Measurements from ENCODE around the gene DOCK1.
A peak's percentile ranks its signal among the peaks of the same experiment; 100 is the strongest.

Gene DOCK1

GRCh38 chr10:127094984-127095383, 189.8 kb downstream of the DOCK1 start:
- DNase-seq = no peak

- no peak for DNase-seq
Observed at GRCh38 chr10:127100983-127101615, 195.9 kb downstream of the DOCK1 start.

GRCh38 chr10:127102176-127102575, 196.9 kb downstream of the DOCK1 start:
- no peak for DNase-seq

- no peak for DNase-seq
Observed at GRCh38 chr10:127115100-127115499, 209.9 kb downstream of the DOCK1 start.

GRCh38 chr10:127117125-127117524, 211.9 kb downstream of the DOCK1 start:
- DNase-seq = peak; percentile 22 to 44

GRCh38 chr10:127118034-127118433, 212.8 kb downstream of the DOCK1 start:
- no peak for DNase-seq

GRCh38 chr10:127119936-127120335, 214.7 kb downstream of the DOCK1 start:
- no peak for DNase-seq

- DNase-seq = no peak
Observed at GRCh38 chr10:127122831-127123230, 217.6 kb downstream of the DOCK1 start.

GRCh38 chr10:127123626-127124025, 218.4 kb downstream of the DOCK1 start:
- no peak for DNase-seq

GRCh38 chr10:127125331-127125730, 220.1 kb downstream of the DOCK1 start:
- no peak for DNase-seq

GRCh38 chr10:127127822-127128221, 222.6 kb downstream of the DOCK1 start:
- no peak for DNase-seq

GRCh38 chr10:127129104-127129503, 223.9 kb downstream of the DOCK1 start:
- DNase-seq = no peak

GRCh38 chr10:127132451-127132850, 227.2 kb downstream of the DOCK1 start:
- no peak for DNase-seq

GRCh38 chr10:127133225-127133624, 228.0 kb downstream of the DOCK1 start:
- no peak for DNase-seq

- DNase-seq = no peak
Observed at GRCh38 chr10:127133672-127134500, 228.7 kb downstream of the DOCK1 start.

- no peak for DNase-seq
Observed at GRCh38 chr10:127135844-127136577, 230.8 kb downstream of the DOCK1 start.

GRCh38 chr10:127137391-127137790, 232.2 kb downstream of the DOCK1 start:
- DNase-seq = no peak

- DNase-seq = no peak
Observed at GRCh38 chr10:127142136-127142535, 236.9 kb downstream of the DOCK1 start.

GRCh38 chr10:127142856-127143255, 237.6 kb downstream of the DOCK1 start:
- DNase-seq = no peak

GRCh38 chr10:127145173-127145572, 239.9 kb downstream of the DOCK1 start:
- DNase-seq = no peak

GRCh38 chr10:127146661-127147060, 241.4 kb downstream of the DOCK1 start:
- DNase-seq = no peak

- no peak for DNase-seq
Observed at GRCh38 chr10:127148066-127148932, 243.1 kb downstream of the DOCK1 start.

GRCh38 chr10:127148933-127149220, 243.6 kb downstream of the DOCK1 start:
- no peak for DNase-seq

Measured in stimulated activated CD4-positive, alpha-beta T cell treated with anti-CD3 and anti-CD28 coated beads, Interleukin-2, amount 100 ng/mL, for 24 hours (primary cell).